Smooth muscle cell (in vitro differentiated cells): ENCODE data around the gene DZANK1. TPM values are rescaled to one million over a fixed set of nuclear protein-coding genes. Genes with fewer than 3 reads are reported as not detected.
"Not testable (repeated sequence)": the region's sequence is repeated elsewhere in the genome, so short reads cannot be mapped to it uniquely, and the experiment has no call there.

ENCODE experiments used
- DNase-seq: peaks from one replicate; lab custom pipeline; 2025; ENCODE audit not compliant: unreplicated experiment; lab: John Stamatoyannopoulos, UW
- H2AFZ ChIP-seq: fragments of 200-600 bp; sonication (generic); 2 replicates; pipeline ENCODE4 v1.6.0; 2016; ENCODE audit warnings: antibody characterized with exemption, low read depth, mild to moderate bottlenecking
- H3F3A ChIP-seq: fragments of 200-600 bp; sonication (generic); 2 replicates; pipeline ENCODE4 v1.6.0; 2017; ENCODE audit warnings: antibody characterized with exemption, low read depth
- H3K27ac ChIP-seq: fragments of 200-600 bp; sonication (generic); 2 replicates; pipeline ENCODE4 v1.5.1; 2016; ENCODE audit warnings: low read depth, mild to moderate bottlenecking
- H3K27me3 ChIP-seq: fragments of 200-600 bp; sonication (generic); 2 replicates; pipeline ENCODE4 v1.6.1; 2016; ENCODE audit warnings: low read depth, mild to moderate bottlenecking
- H3K36me3 ChIP-seq: fragments of 200-600 bp; sonication (generic); 2 replicates; pipeline ENCODE4 v1.5.1; 2016; ENCODE audit warnings: low read depth
- H3K4me1 ChIP-seq: fragments of 200-600 bp; sonication (generic); 2 replicates; pipeline ENCODE4 v1.5.1; 2016; ENCODE audit warnings: low read depth
- H3K4me2 ChIP-seq: fragments of 200-600 bp; sonication (generic); 2 replicates; pipeline ENCODE4 v1.6.0; 2016; ENCODE audit warnings: mild to moderate bottlenecking
- H3K4me3 ChIP-seq: fragments of 200-600 bp; sonication (generic); 2 replicates; pipeline ENCODE4 v1.5.1; 2016; ENCODE audit warnings: mild to moderate bottlenecking
- H3K79me2 ChIP-seq: fragments of 200-600 bp; sonication (generic); 2 replicates; pipeline ENCODE4 v1.6.0; 2016; ENCODE audit warnings: low read depth, mild to moderate bottlenecking
- H3K9ac ChIP-seq: fragments of 200-600 bp; sonication (generic); 2 replicates; pipeline ENCODE4 v1.6.0; 2016; ENCODE audit warnings: low read depth
- H3K9me3 ChIP-seq: fragments of 200-600 bp; sonication (generic); replicated peaks from 2 replicates; pipeline ENCODE4 v1.5.1; 2016; ENCODE audit warnings: low read depth
- H4K20me1 ChIP-seq: fragments of 200-600 bp; sonication (generic); 2 replicates; pipeline ENCODE4 v1.6.0; 2016; ENCODE audit warnings: low read depth
- WGBS: methylation state at CpG from one replicate; pipeline ENCODE4 v1.1.7; 2016; ENCODE audit warnings: low lambda C conversion rate; 5-methylcytosine and 5-hydroxymethylcytosine counted together
- microRNA counts: library from miRNA; unstranded; fragments of <30 nt; microRNA quantifications from one replicate; lab custom pipeline; 2016
- microRNA-seq: library from miRNA; unstranded; fragments of <30 nt; microRNA quantifications from one replicate; pipeline ENCODE4, GENCODE V29; 2016; ENCODE audit warnings: borderline number of aligned reads
- polyA plus RNA-seq: library from polyadenylated mRNA; unstranded; fragments of >200 nt; fragmentation: Nextera tagmentation; extraction: Ambion mirVana; gene quantifications from 2 replicates; pipeline ENCODE4 v1.2.1, GENCODE V29; 2016
- small RNA-seq: library from RNA; depleted of rRNA; stranded (forward); fragments of <200 nt; gene quantifications from one replicate; pipeline ENCODE3, GENCODE V24; 2014
- total RNA-seq: library from RNA; depleted of rRNA; stranded (reverse); fragments of >200 nt; gene quantifications from 2 replicates; pipeline ENCODE4 v1.2.3, GENCODE V29; 2014
- TF ChIP-seq, protein P1 (sequence below): fragments of 200-600 bp; sonication (generic); IDR thresholded peaks from 2 replicates; pipeline ENCODE4 v1.5.1; 2017; ENCODE audit warnings: borderline replicate concordance, mild to moderate bottlenecking, antibody characterized with exemption; ENCODE audit not compliant: insufficient read depth, poor library complexity, severe bottlenecking

DZANK1 gene
- total and polyA plus RNA-seq, 2 experiments from 2014 or later = 2.5 to 2.9 TPM

DNA sequence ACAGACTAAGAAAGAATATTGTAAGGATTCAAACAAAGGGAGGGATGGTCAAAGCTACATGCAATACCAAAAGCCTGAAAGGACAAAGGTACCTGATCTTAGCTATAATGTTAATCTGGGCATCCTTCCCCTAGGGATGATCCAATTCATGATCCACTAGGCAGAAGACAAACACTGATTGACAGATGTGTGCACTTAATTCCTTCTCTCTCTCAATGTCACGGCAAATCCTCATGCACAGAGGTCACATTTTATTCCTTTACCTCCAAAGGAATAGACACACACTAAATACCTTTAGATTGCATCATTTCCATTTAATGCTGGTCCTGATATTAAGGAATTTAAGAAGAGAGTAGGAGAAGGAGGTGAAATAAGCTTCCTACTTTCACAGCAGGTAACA is 105.2 kb downstream of the DZANK1 start:
- Histone ChIP-seq H3K27me3 (no peaks in the 10 kb centered on the region), H3K9ac (no peak overlapping the region), H3K36me3 (no peaks in the 10 kb centered on the region), H3K4me3 (no peak overlapping the region), H4K20me1 (no peaks in the 10 kb centered on the region), H2AFZ (no peak overlapping the region), H3K4me2 (no peak overlapping the region), H3K4me1 (no peaks in the 10 kb centered on the region), H3K9me3 (no peaks in the 10 kb centered on the region), H3F3A (no peaks in the 10 kb centered on the region), H3K79me2 (no peaks in the 10 kb centered on the region), H3K27ac (no peak overlapping the region)
- WGBS = 91% methylated on average over 1 of the region's 1 CpG
- TF ChIP-seq, protein P1, sequence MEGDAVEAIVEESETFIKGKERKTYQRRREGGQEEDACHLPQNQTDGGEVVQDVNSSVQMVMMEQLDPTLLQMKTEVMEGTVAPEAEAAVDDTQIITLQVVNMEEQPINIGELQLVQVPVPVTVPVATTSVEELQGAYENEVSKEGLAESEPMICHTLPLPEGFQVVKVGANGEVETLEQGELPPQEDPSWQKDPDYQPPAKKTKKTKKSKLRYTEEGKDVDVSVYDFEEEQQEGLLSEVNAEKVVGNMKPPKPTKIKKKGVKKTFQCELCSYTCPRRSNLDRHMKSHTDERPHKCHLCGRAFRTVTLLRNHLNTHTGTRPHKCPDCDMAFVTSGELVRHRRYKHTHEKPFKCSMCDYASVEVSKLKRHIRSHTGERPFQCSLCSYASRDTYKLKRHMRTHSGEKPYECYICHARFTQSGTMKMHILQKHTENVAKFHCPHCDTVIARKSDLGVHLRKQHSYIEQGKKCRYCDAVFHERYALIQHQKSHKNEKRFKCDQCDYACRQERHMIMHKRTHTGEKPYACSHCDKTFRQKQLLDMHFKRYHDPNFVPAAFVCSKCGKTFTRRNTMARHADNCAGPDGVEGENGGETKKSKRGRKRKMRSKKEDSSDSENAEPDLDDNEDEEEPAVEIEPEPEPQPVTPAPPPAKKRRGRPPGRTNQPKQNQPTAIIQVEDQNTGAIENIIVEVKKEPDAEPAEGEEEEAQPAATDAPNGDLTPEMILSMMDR = no peak
- DNase-seq = no peak

DNA sequence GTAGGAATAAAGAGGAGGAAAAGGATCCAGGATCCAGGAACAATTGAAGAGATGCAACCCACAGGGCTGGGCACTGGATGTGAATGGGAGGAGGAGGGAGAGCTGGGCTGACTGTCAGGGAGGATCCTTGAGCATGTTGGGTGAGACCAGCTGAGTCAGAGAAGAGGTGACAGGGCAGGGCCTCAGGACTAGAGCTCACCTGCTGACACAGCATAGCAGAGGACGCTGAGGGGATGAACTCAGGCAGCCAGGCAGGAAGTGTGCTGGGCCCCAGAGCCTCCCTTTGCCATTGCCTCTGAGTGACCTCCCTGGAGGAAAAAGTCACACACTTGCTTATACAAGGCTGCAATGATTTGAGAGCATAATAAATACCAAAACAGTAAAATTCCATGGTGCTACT is 106.2 kb downstream of the DZANK1 start:
- Histone ChIP-seq H2AFZ (no peak overlapping the region), H3F3A (no peaks in the 10 kb centered on the region), H3K4me3 (no peak overlapping the region), H3K36me3 (no peaks in the 10 kb centered on the region), H4K20me1 (no peaks in the 10 kb centered on the region), H3K4me1 (no peaks in the 10 kb centered on the region), H3K79me2 (no peaks in the 10 kb centered on the region), H3K9me3 (no peaks in the 10 kb centered on the region), H3K4me2 (no peak overlapping the region), H3K27me3 (no peaks in the 10 kb centered on the region), H3K27ac (no peak overlapping the region), H3K9ac (no peak overlapping the region)
- TF ChIP-seq, protein P1 = no peak
- 43% methylated on average over 1 of the region's 1 CpG for WGBS
- DNase-seq = no peak

DNA sequence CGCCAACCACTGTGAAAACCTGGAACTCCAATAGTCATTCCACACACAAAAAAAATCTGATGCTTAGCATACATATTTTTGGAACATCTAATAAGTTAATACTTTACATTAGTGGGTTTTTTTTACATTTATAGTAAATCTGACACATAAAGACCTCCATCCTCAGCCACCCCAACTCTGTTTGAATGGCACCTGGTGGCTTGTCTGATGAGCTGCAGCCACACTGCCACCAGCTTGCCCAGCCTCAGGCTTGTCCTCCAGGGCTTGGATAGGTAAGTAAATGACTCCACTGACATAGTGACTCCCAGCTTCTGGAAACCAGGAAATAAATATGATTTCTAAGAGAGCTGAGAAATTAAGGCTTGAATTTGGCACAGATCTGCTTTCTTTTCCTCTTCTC is 107.0 kb downstream of the DZANK1 start:
- no peaks in the 10 kb centered on the region for H3F3A ChIP-seq
- no peak overlapping the region for H3K9ac ChIP-seq
- H4K20me1 ChIP-seq = no peaks in the 10 kb centered on the region
- H3K27me3 ChIP-seq = no peaks in the 10 kb centered on the region
- H3K4me2 ChIP-seq = no peak overlapping the region
- no peaks in the 10 kb centered on the region for H3K4me1 ChIP-seq
- DNase-seq = no peak
- H3K27ac ChIP-seq = no peak overlapping the region
- TF ChIP-seq, protein P1 = no peak
- no peak overlapping the region for H2AFZ ChIP-seq
- H3K79me2 ChIP-seq = no peaks in the 10 kb centered on the region
- H3K9me3 ChIP-seq = no peaks in the 10 kb centered on the region
- H3K36me3 ChIP-seq = no peaks in the 10 kb centered on the region
- H3K4me3 ChIP-seq = no peak overlapping the region
- WGBS = 88% methylated on average over 1 of the region's 1 CpG

DNA sequence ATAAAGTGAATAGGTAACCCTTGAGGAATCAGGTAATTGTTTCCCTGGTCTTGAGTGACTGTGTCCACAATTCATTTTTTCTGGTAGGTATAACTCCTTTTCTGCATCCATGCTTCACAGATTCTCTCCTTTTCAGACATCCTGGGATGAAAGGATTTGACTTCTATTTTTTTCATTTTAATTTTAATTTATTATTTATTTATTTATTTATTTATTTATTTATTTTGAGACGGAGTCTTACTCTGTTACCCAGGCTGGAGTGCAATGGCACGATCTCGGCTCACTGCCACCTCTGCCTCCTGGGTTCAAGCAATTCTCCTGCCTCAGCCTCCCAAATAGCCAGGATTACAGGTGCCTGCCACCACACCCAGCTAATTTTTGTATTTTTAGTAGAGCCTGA is 117.1 kb downstream of the DZANK1 start:
- H3K27ac ChIP-seq, H3F3A ChIP-seq, DNase-seq, H3K4me2 ChIP-seq, H3K27me3 ChIP-seq, H3K36me3 ChIP-seq, H3K9me3 ChIP-seq, H3K9ac ChIP-seq, H3K79me2 ChIP-seq, H3K4me3 ChIP-seq, H3K4me1 ChIP-seq, H2AFZ ChIP-seq, H4K20me1 ChIP-seq: not testable (repeated sequence)
- 65% methylated on average over 3 of the region's 3 CpGs for WGBS

MicroRNAs within 50 kb of the gene (microRNA counts, 767-probe panel; counts per million panel counts)
- microRNA hsa-miR-3192 (lab: Ali Mortazavi, UCI) = 183 counts per million

Small RNAs within 50 kb of the gene (microRNA-seq; reads per million reads assigned to microRNA genes)
- gene MIR3192 = 1.8 reads per million

Small RNAs within 50 kb of the gene (small RNA-seq; reads per million reads assigned to genes)
- gene MIR3192 (not detected), gene RNA5SP476 (not detected)

Other genes starting within 250 kb of the DZANK1 start
- gene ZNF133, start 178.5 kb downstream of the DZANK1 start, total RNA-seq = 12.5 and 22.2 TPM in 2 replicates
- gene ZNF133, start 178.5 kb downstream of the DZANK1 start, polyA plus RNA-seq = 14.1 and 22.4 TPM in 2 replicates
- gene POLR3F, start 360 bp upstream of the DZANK1 start, total RNA-seq = 25.3 and 74.9 TPM in 2 replicates
- 7.8 and 8.1 TPM in 2 replicates for gene POLR3F, start 360 bp upstream of the DZANK1 start, polyA plus RNA-seq
- 26.1 and 29.8 TPM in 2 replicates for gene RBBP9, start 30.2 kb upstream of the DZANK1 start, total RNA-seq
- gene RBBP9, start 30.2 kb upstream of the DZANK1 start, polyA plus RNA-seq = 3.0 and 4.2 TPM in 2 replicates
- gene SEC23B, start 40.9 kb upstream of the DZANK1 start, total RNA-seq = 53.9 and 55.8 TPM in 2 replicates
- gene SEC23B, start 40.9 kb upstream of the DZANK1 start, polyA plus RNA-seq = 44.2 and 55.6 TPM in 2 replicates
- gene SMIM26, start 100.4 kb upstream of the DZANK1 start, total RNA-seq = 88.6 and 161 TPM in 2 replicates
- gene SMIM26, start 100.4 kb upstream of the DZANK1 start, polyA plus RNA-seq = 71.8 and 90.0 TPM in 2 replicates
- 23.9 and 27.5 TPM in 2 replicates for gene DTD1, start 121.0 kb upstream of the DZANK1 start, total RNA-seq
- 26.9 and 27.2 TPM in 2 replicates for gene DTD1, start 121.0 kb upstream of the DZANK1 start, polyA plus RNA-seq